Motor neuron (in vitro differentiated cells): Measurements from ENCODE around the gene TRPC4AP. TPM values are rescaled to one million over a fixed set of nuclear protein-coding genes. Genes with fewer than 3 reads are reported as not detected.

Experiments used
- ATAC-seq, 8 experiments: fragments of 200-7000 bp; cut with Tn5 transposase; replicated peaks in 6 of 8; 2 replicates each; pipeline ENCODE4 v1.8.0; 2021; ENCODE audit warnings: mild to moderate bottlenecking in 8 of 8, moderate library complexity in 8 of 8
- H3K27ac ChIP-seq, 2 donors: fragments of 250-450 bp; sonication (Bioruptor Pico); 2 replicates each; pipeline ENCODE4 v1.9.0; 2021; ENCODE audit warnings: antibody characterized with exemption in 2 of 2, mild to moderate bottlenecking in 2 of 2, moderate library complexity in 1 of 2
- H3K4me1 ChIP-seq, 2 donors: fragments of 250-450 bp; sonication (Bioruptor Pico); replicated peaks in 1 of 2; 2 replicates each; pipeline ENCODE4 v1.6.1; 2021; ENCODE audit warnings: antibody characterized with exemption in 2 of 2, mild to moderate bottlenecking in 2 of 2, moderate library complexity in 1 of 2
- H3K4me3 ChIP-seq, 5 donors: fragments of 250-450 bp; sonication (Bioruptor Pico); 2 replicates each; pipeline ENCODE4 v1.9.0; 2021; ENCODE audit warnings: antibody characterized with exemption in 5 of 5, mild to moderate bottlenecking in 5 of 5, moderate library complexity in 4 of 5
- WGBS, 10 experiments: fragments of 450-650 bp; shearing (Covaris generic); methylation state at CpG; one replicate each; pipeline ENCODE4 v1.0.0; 2022; 5-methylcytosine and 5-hydroxymethylcytosine counted together
- in situ Hi-C, 9 experiments: fragments of 400-800 bp; cut with MboI; loops; one replicate each; pipeline ENCODE4 v1.15.0; 2021; ENCODE audit warnings: low sequenced_read_pairs in 9 of 9, low pct_unique_long_range_greater_than_20kb in 2 of 9; ENCODE audit not compliant: unreplicated experiment in 9 of 9
- total RNA-seq, 8 experiments: library from RNA; unstranded; fragments of 300-600 nt; gene quantifications; 2 replicates each; pipeline versions ENCODE4 v1.2.3 to v1.2.4, GENCODE V29; 2022

Gene TRPC4AP
- total RNA-seq, 8 experiments from 2014 or later = 39.2 to 65.1 (median 48.1) TPM

GRCh38 chr20:34989118-34989517, 103.5 kb downstream of the TRPC4AP start:
- Histone ChIP-seq H3K27ac (no peak overlapping the region), H3K4me3 (no peak overlapping the region), H3K4me1 (peaks cover 18 to 20% of the 10 kb centered on the region in 2 donors)
- no peak for ATAC-seq
- in situ Hi-C loops = no loop called here
- 89 to 100% (median 93%) methylated on average over 1 to 4 of the region's 4 CpGs; no CpG with 5 or more reads in 5 of the 10 experiments for WGBS, 10 experiments

DNA sequence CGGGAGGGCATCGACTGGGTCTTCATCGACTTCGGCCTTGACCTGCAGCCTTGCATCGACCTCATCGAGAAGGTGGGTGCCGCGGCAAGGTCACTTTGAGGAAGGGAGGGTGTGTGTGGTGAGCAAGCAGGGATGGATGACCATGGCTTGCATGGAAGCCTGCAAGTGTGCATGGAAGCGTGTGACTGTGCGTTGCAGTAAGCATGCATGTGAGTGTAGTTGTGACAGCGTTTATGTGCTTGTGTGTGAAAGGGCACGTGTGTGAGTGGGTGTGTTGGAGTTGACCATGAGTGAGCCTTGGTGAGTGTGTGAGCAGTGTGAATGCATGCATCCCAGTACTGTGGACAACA, 104.4 kb downstream of the TRPC4AP start:
- ATAC-seq = peak in 2 of 8 experiments; percentile 21 to 29
- in situ Hi-C loops = no loop called here
- H3K4me1 ChIP-seq = peaks cover 19 to 23% of the 10 kb centered on the region in 2 donors
- WGBS, 10 experiments = 28 to 100% (median 86%) methylated on average over 2 to 5 of the region's 12 CpGs; no CpG with 5 or more reads in 6 of the 10 experiments
- no peak overlapping the region for H3K4me3 ChIP-seq
- no peak overlapping the region for H3K27ac ChIP-seq

DNA sequence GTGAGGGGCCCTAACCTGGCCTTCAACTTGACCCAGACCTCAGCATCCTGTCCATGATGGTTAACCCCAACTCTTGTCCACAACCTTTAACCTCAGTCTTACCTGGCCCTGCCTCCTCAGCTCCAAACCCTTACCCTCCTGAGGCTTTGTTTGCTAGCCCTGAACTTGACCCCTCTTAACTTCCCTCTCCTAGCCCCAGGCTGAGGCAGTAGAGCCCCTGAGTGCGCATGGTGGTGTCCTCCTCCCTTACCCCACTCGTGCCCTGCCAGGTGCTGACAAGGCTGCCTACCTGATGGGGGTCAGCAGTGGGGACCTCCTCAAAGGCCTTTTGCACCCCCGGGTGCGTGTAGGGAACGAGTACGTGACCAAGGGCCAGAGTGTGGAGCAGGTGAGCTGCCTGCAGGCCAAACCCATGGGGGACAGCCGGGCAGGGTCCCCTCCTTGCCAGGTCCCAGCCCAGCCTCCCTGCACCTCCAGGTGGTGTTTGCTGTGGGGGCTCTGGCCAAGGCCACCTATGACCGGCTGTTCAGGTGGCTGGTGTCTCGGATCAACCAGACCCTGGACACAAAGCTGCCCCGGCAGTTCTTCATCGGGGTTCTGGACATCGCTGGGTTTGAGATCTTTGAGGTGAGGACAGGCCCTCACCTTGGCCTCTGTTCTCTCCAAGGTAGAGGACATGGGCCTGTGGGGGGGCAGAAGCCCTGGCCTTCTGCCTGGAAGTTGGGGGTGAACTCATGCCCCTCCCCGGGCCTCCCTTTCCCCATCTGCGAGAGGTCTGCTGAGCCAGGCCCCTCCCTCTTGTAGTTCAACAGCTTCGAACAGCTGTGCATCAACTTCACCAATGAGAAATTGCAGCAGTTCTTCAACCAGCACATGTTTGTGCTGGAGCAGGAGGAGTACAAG, 105.1 kb downstream of the TRPC4AP start:
- in situ Hi-C loops = no loop called here
- Histone ChIP-seq H3K4me3 (no peak overlapping the region), H3K27ac (no peak overlapping the region), H3K4me1 (peaks cover 19 to 23% of the 10 kb centered on the region in 2 donors)
- 20 to 100% (median 83%) methylated on average over 1 to 4 of the region's 15 CpGs; no CpG with 5 or more reads in 5 of the 10 experiments for WGBS, 10 experiments
- peak in 2 of 8 experiments; percentile 15 to 26 for ATAC-seq

DNA sequence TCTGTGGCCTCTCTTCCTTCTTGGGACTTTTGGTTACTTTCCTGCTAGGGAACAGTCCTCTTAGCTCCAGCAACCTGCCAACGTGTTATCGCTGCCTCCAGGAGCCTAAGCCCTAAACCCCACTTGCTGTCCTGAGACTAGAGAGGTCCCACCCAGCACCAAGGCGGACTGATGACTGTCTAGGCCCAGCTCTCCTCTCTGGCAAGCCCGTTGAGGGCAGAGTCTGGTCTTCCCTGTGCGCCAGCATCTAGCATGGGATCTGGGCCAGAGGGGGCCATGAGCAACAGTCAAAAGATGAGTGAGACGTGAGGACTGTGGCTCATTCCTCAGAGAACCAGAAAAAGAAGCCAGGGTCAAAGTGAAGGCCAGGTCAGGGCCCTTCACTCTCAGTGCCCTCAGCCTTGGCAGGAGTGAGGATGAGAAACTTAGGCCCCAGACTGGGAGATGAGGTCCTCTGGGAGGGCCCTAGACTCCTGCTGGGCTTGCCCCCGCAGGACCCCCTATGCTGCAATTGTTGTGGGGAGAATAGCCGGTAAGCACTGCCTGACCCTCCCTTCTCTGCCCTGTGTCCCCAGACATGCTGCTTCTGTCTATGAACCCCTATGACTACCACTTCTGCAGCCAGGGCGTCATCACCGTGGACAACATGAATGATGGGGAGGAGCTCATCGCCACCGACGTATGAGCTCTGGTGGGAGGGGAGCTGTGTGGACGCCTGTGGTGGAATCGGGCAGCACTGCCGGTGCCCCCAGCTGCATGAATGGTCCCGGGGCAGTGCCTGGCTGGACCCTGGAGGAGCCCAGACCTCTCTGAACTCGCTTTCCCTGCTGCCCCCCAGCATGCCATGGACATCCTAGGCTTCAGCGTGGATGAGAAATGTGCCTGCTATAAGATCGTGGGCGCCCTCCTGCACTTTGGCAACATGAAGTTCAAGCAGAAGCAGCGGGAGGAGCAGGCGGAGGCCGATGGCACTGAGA, 106.0 kb downstream of the TRPC4AP start:
- Histone ChIP-seq H3K4me1 (peaks cover 19 to 23% of the 10 kb centered on the region in 2 donors), H3K27ac (no peak overlapping the region), H3K4me3 (no peak overlapping the region)
- in situ Hi-C loops = no loop called here
- ATAC-seq = peak in 2 of 8 experiments; percentile 3 to 14
- WGBS, 10 experiments = 59 to 100% (median 77%) methylated on average over 1 to 9 of the region's 24 CpGs; no CpG with 5 or more reads in 5 of the 10 experiments

DNA sequence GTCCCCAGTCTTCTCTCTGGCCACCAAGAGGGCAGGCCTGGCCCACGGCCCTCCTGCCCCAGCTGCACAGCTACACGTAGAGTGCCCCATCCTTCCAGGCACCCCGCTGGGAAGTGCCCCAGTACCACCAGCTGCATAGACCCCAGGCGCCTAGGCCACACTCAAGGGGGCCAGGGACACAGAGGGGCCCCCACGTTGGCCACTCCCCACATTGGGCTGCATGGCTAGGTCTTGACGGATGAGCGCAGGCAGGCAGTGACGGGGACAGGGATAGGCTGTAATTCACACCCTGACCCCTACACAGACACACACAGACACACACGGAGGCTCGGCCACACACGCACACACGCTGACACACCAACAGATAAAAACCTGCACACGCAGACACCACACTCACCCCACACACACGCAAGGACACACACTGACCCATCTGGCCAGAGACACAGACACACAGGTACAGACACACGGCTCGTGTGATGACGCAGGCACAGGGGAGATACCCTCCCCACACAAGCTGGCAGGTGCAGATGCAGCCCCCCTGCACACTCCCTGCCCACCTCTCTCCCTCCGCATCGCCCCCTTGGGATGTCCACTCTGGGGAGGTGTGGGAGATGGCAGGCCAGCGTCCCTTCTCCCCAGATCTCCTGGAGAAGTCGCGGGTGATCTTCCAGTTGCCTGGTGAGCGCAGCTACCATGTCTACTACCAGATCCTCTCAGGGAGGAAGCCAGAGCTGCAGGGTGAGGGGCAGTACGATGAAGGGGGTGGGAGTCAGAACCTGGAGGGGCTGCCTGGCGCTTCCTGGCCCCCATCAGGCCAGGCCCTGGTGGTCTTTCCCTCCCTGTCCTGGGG, 106.9 kb downstream of the TRPC4AP start:
- Histone ChIP-seq H3K4me3 (no peak overlapping the region), H3K27ac (no peak overlapping the region), H3K4me1 (peaks cover 26 to 30% of the 10 kb centered on the region in 2 donors)
- in situ Hi-C loops = no loop called here
- ATAC-seq = peak in 5 of 8 experiments; percentile 18 to 75 (median 55)
- 38 to 100% (median 58%) methylated on average over 1 to 7 of the region's 25 CpGs; no CpG with 5 or more reads in 5 of the 10 experiments for WGBS, 10 experiments

- H3K27ac ChIP-seq = no peak overlapping the region
- in situ Hi-C loops = no loop called here
- H3K4me1 ChIP-seq = peaks cover 26 to 31% of the 10 kb centered on the region in 2 donors
- WGBS, 10 experiments = 90 to 100% (median 100%) methylated on average over 1 to 2 of the region's 18 CpGs; no CpG with 5 or more reads in 7 of the 10 experiments
- no peak overlapping the region for H3K4me3 ChIP-seq
- peak in 3 of 8 experiments; percentile 4 to 14 (median 9) for ATAC-seq
Measured at GRCh38 chr20:34984756-34985261, 107.8 kb downstream of the TRPC4AP start.

- ATAC-seq = peak in 2 of 8 experiments; percentile 6 to 20
- H3K4me1 ChIP-seq = peaks cover 26 to 31% of the 10 kb centered on the region in 2 donors
- no peak overlapping the region for H3K4me3 ChIP-seq
- 0 to 80% (median 40%) methylated on average over 1 to 3 of the region's 14 CpGs; no CpG with 5 or more reads in 3 of the 10 experiments for WGBS, 10 experiments
- no peak overlapping the region for H3K27ac ChIP-seq
- in situ Hi-C loops = no loop called here
Measured at GRCh38 chr20:34983995-34984735, 108.4 kb downstream of the TRPC4AP start.

- 0 to 79% (median 64%) methylated on average over 1 to 4 of the region's 5 CpGs; no CpG with 5 or more reads in 1 of the 10 experiments for WGBS, 10 experiments
- Histone ChIP-seq H3K4me3 (no peak overlapping the region), H3K27ac (no peak overlapping the region), H3K4me1 (peaks cover 26 to 31% of the 10 kb centered on the region in 2 donors)
- in situ Hi-C loops = no loop called here
- ATAC-seq = no peak
Measured at GRCh38 chr20:34983089-34983820, 109.4 kb downstream of the TRPC4AP start.

GRCh38 chr20:34982270-34983088, 110.1 kb downstream of the TRPC4AP start:
- no peak overlapping the region for H3K27ac ChIP-seq
- ATAC-seq = no peak
- WGBS, 10 experiments = 0 to 100% (median 90%) methylated on average over 1 to 13 of the region's 21 CpGs
- H3K4me3 ChIP-seq = no peak overlapping the region
- H3K4me1 ChIP-seq = peaks cover 30 to 35% of the 10 kb centered on the region in 2 donors
- in situ Hi-C loops = no loop called here

- in situ Hi-C loops = no loop called here
- Histone ChIP-seq H3K27ac (peak overlapping the region in 1 of 2 donors; percentile 12), H3K4me1 (peaks cover 34% of the 10 kb centered on the region in 2 donors), H3K4me3 (no peak overlapping the region)
- ATAC-seq = peak in 5 of 8 experiments; percentile 15 to 85 (median 62)
- WGBS, 10 experiments = 0 to 95% (median 60%) methylated on average over 1 to 4 of the region's 22 CpGs; no CpG with 5 or more reads in 5 of the 10 experiments
Measured at GRCh38 chr20:34980543-34981233, 111.9 kb downstream of the TRPC4AP start.
